ENCODE measurements around the gene UBA3.

The UBA3 gene

GRCh38 chr3:69097407-69098086, 17.4 kb upstream of the UBA3 start:
- no peak for DNase-seq

DNA sequence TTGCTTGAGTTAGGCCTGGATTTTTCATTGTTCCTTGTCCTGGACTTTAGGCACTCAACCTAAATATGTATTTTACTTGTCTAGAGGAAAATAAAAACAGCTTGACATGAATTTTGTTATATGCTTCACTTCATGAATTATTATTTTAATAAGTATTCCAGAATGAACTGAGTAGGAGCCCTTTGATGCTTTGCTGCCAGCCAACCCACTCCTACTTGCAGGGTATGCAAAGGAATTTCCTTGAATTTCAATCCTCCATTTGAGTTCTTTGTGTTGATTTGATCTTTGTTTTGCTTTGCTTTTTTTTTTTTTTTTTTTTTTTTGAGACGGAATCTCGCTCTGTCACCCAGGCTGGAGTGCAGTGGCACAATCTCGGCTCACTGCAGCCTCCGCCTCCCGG, 16.1 kb upstream of the UBA3 start:
- DNase-seq: no peak

DNA sequence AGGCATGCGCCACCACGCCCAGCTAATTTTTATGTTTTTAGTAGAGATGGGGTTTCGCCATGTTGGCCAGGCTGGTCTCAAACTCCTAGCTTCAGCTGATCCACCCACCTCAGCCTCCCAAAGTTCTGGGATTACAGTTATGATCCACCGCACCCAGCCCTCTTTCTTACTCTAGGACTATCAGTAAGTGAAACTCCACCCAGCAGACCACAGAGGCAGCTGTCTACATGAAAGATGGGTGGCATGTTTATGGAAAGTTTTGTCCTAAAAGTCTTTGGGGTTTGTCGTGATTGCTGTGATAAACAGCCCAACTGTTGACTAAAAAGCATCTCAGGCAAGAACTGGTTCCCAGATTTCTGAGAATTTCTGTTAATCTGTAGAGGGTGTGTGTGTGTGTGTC, 15.5 kb upstream of the UBA3 start:
- DNase-seq: peak; percentile 46

DNA sequence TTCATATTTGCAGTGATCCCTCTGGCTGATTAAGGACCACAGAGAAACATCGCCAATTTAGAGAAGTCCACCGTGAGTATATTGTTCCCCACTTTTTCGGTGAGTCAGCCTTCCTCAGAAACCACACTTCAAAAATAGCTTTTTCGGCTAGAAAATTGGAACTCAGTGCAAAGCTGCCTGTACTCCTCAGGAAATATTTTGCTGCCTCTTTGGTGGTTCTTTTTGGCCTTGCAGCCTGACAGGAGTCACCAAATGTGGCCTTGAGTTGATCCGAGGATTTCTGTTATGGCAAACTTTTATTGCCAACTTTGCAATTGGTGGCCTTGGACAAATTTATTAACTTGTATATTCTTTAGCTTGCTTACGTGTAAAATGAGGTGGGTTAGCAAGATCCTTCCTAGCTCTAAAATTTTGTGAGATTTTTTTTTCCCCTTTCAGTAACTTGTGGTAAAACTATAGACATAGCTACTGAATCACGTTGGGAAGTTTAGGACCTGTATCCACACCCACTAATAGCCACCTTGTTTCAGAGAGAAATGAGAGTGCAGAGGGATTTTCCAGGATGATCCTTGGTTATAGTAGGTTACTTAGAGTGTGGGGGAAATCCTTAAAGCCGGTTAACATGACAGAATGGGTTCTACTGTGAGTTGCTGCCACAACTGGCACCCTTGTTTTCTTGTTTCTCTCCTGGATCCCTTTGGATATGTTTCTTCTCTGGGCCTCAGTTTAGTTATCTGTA, 14.5 kb upstream of the UBA3 start:
- DNase-seq: peak; percentile 30

- no peak for DNase-seq
Observed at GRCh38 chr3:69092030-69092516, 11.9 kb upstream of the UBA3 start.

GRCh38 chr3:69091389-69092029, 11.3 kb upstream of the UBA3 start:
- no peak for DNase-seq

- DNase-seq: no peak
Observed at GRCh38 chr3:69090021-69090420, 9.9 kb upstream of the UBA3 start.

DNA sequence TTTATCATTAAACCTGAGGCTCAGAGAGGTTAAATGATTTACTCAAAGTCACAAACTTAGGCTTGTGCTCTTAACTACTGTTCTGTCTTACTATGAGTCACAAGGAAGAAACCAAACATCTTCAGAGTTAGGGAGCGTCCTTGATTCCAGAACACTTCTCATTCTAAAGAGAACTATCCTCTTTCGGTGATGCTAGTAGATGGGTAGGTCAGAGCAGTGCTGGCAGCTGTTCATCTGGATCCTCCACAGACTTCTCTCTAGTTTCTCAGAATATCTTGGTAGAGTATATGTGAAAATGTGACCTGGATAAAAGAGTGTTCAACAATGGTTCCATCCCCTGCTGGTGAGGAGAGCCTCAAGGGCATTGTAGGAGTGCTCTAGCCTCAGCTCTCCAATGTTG, 7.9 kb upstream of the UBA3 start:
- no peak for DNase-seq

DNA sequence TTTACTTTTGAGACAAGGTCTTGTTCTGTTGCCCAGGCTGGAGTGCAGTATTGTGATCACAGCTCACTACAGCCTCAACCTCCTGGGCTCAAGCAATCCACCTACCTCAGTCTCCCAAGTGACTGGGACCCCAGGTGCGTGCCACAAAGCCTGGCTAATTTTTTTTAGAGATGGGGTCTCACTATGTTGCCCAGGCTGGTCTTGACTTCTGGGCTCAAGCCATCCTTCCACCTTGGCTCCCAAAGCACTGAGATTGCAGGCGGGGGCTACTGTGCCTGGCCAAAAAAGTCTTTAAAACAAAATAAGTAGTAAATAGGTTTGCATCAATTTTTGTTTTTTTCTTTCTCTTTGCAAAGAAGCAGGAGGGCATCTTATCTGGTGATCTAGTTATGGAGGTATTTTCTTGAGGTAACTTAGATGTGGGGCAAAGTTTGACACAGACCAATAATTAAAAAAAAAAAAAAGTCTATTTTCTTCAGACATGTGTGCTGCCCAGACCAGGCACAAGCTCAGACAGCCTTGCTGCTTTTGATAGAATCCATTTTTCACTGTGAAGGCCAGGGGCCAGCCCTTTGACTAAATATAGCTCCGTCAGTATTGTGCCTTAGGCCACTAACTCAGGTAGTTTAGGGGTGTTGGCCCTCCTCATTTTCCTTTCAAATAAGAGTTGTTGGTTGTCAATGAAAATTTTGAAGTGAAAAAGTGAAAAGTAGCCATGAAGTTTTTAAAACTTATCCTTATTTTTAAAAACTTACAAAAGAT, 7.0 kb upstream of the UBA3 start:
- DNase-seq: no peak

DNA sequence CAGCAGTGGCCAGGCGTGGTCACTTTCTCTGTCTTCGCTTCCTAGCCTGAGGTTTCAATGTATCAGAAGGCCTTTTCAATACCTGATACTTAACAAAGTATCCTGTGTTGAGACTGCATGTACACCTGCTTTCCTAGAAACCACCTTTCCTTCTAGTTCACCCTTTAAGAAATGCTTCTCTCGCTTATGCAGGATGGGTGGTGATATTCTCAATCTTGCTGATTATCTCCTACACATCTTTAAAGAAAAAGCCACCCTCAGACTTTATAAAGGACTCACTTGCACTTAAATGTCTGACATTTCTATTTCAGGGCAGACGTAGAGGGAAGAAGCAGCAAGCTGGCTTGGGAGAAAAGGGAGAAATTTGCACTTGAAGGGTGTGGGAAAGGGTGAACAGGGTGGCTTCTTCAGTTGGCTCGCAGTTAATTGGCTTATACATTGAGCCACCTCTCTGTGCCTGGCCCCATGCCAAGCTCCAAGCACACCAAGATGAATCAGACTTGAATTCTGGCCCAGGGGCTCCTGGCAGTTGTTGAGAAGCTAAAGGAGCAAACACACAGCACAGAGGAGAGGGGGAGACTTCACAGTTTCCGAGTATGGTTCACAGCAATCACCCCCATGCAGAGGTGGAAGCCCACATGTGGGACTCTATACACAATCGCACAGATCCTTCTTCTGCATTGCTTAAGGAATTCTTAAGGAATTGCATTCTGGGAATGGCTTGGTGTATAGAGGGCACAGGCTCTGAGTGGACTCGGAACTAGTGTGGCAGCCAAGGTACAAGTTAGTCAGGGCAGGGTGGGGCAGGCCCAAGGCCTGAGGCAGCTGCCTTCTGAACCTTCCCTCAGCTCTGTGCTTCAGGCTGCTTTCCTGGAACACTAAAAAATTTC, 5.9 kb upstream of the UBA3 start:
- peak; percentile 92 for DNase-seq

DNA sequence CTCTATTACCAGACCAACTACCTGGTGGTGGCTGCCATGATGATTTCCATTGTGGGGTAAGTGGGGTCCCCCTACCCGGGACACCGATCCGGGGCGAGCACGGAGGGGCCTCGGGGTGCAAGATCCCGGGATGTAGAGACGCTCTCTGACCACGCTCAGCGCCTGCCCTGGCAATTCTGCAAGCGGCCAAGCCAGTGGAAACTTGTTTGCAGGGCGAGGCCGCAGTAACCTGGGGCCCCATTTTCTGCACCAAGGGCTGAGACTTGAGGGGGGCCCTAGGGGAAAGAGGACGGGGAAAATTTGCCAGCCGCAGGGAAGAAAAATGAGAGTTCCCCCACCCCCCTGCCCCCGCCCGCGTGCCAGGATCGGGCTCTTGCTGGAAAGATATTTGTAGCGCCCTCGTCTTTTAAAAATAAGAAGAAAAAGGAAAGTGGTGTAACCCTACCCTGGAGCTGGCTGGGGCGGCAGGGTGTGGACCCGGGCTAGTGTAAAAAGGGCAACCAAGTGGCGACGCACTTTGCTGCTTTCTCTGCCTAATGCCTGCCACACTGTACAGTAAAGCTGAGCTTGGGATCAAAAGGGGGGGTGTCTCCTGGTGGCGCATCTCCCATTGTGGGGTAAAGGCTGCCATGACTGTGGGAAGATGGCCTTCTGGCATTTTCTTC, 5.1 kb upstream of the UBA3 start:
- peak; percentile 36 for DNase-seq

GRCh38 chr3:69084326-69085167, 4.4 kb upstream of the UBA3 start, which contains the start of gene ARL6IP5:
ARL6IP5 (plus strand) TSS chr3:69084937; CDS start chr3:69085048, 111 bp downstream.
- peak; percentile 94 for DNase-seq

GRCh38 chr3:69082805-69083204, 2.6 kb upstream of the UBA3 start:
- peak; percentile 84 for DNase-seq

GRCh38 chr3:69082361-69082760, 2.2 kb upstream of the UBA3 start:
- DNase-seq: no peak

GRCh38 chr3:69081583-69082262, 1.6 kb upstream of the UBA3 start:
- no peak for DNase-seq

DNA sequence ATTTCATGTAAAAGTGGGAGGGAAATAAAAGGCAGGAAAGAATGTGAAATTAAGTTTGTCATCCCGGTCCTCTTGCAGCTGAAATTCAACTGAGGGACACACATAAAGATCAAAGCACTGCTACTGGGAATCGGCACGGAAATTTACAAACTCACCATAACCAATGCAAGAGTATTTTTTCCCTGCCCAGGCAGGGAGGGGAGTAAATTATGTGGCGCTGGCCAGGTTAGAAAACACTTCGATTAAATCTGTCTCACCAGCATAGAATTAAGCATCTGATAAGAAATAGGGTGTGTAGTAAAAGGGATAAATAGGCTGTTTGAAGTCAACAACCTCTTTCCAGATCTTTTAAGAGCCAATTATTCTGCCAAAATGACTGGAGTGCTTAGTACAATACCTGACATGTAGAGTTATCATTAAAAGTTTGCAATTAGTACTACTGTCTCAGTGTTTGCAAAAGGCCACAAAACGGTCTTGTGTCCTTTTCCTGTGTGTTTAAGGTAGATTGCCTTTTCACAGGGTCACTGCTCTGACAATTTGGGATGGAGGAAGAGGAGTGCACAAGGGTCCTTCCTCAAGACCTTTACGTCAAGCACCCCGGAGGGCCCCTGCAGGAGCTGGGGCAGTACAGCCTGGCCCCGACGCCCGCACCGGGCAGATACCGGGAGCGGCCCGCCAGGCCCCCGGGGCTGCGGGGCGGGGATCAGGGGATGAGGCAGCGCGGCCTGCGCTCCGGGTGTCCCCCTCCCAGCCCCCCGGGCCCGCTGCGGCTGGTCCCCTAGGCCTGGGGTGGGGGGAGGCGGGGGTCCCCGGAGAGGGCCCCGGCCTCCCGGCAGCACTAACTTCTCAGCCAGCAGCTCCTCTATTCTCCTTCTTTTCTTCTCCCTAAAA, 651 bp downstream of the UBA3 start:
- peak; percentile 27 for DNase-seq

DNA sequence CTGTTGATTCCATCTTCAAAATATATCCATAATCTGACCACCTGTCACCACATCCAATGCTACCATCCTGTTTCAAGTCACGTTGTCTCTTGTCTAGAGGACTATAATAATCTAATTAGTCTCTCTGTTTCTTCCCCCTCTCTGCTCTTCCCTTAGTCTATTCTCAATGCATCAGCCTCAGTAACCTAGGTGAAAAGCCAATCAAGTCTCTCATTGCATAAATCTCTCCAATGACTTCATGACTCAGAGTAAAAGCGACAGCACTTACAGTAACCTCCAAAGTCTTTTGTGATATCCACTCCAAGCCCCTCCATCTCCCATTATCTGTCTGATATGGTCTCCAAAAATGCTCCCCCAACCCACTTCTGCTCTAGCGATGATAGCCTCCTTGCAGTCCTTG, 7.2 kb downstream of the UBA3 start:
- DNase-seq: no peak

DNA sequence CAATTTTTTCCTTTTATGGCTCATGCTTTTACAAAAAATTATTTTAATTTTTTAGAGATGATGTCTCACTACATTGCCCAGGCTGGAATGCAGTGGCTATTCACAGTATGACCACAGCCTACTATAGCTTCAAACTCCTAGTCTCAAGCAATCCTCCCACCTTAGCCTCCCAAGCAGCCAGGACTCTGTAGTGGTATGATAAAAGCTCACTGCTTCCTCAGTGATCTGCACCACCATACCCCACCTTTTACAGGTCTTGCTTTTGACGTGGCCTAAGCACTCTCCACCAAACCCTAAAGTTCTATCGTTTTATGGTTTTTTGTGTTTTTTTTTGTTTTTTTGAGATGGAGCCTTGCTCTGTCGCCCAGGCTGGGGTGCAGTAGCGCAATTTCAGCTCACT, 14.0 kb downstream of the UBA3 start:
- DNase-seq: no peak

All from activated CD4-positive, alpha-beta T cell treated with anti-CD3 and anti-CD28 coated beads for 48 hours (primary cell).